Measurements from ENCODE around the gene IMPA2.

DNA sequence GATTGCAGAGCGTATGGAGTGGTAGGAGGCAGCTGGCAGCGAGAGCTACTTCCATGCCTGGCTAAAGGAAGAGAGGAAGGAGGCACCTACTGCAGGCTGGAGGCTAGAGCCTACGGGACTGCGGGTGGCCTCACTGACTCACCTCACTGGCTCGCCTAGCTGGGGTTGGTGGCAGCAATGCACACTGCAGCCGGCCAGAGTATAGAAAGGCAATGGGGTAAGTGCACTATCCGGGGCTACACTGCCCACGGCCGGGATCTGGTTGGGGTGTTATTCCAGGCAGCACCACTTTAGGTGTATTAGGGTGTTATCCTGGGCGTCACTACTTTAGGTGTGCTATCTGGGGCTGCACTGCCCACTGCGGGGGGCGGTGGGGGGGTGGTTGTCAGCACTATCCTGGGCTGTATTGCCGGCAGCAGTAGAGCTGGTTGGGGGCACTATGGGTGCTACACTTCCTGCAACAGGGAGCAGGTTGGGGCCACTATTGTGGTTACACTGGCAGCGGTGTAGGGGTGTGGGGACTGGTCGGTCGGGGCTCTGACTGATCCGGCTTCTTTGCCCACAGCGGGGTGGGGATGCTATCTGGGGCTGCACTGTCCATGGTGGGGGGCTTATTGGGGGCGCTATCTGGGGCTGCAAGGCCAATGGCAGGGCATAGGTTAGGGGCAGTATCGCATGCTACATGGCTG lies 79.0 kb downstream of the IMPA2 start:
- TF ChIP-seq POLR2AphosphoS5 (IDR thresholded peaks at IDR 0.05; ENCODE audit: low read depth, low read length) (no peak), POLR2A (IDR thresholded peaks at IDR 0.05; ENCODE audit: low read depth, low read length) (no peak)

All from GM12892 (cell line).